ENCODE results near the gene THRAP3. TPM values are rescaled to one million over a fixed set of nuclear protein-coding genes. Genes with fewer than 3 reads are reported as not detected.

THRAP3 gene
- total and polyA plus RNA-seq, 2 donors (not counting 3 experiments of a cell fraction or from before 2014, with no cell fraction given) = 38.0 to 144 TPM

- POLR2A ChIA-PET = interaction anchor here (0.5 to 1.7 kb wide), 8 partner anchors 11 to 82 kb away, joined by 3 to 13 read pairs (median 3); partner anchors contain the start of gene MAP7D1
- H3K9ac ChIP-seq (replicated peaks; ENCODE audit: extremely low read depth, insufficient read depth, low read length) = peak overlapping the region; percentile 93
- peak overlapping the region; percentile 89 for H3K27ac ChIP-seq (ENCODE audit: insufficient read depth, low read depth, low read length)
- TSS peak; percentile 47 for BruUV-seq (replicated peaks)
- no peaks in the 10 kb centered on the region for H3K27me3 ChIP-seq (ENCODE audit: control insufficient read depth in 2 of 2, insufficient read depth in 2 of 2, low read length in 2 of 2)
- H3K4me3 ChIP-seq (replicated peaks in 1 of 3; ENCODE audit: insufficient read depth in 1 of 3, low read depth in 1 of 3, low read length in 3 of 3) = peak overlapping the region; percentile 73 to 99 (median 74)
- no peaks in the 10 kb centered on the region for H3K9me1 ChIP-seq (replicated peaks; ENCODE audit: control insufficient read depth, extremely low read depth, insufficient read depth, low read length)
- intact Hi-C loops (cut with micrococcal nuclease) = loop anchor here (1.0 to 5.0 kb wide), 4 partner anchors 36 to 1032 kb away; partner anchors contain the start of genes SFPQ and TRAPPC3
- H3K4me2 ChIP-seq (ENCODE audit: insufficient read depth, low read length) = peak overlapping the region; percentile 99
- H4K20me1 ChIP-seq (replicated peaks; ENCODE audit: control insufficient read depth, extremely low read depth, insufficient read depth, low read length) = peaks cover 7% of the 10 kb centered on the region
- H3K36me3 ChIP-seq (ENCODE audit: control insufficient read depth in 2 of 2, extremely low read depth in 1 of 2, insufficient read depth in 2 of 2, low read length in 2 of 2) = peaks cover 2 to 3% of the 10 kb centered on the region in 2 experiments
- TF ChIP-seq, protein P1, sequence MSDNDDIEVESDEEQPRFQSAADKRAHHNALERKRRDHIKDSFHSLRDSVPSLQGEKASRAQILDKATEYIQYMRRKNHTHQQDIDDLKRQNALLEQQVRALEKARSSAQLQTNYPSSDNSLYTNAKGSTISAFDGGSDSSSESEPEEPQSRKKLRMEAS (IDR thresholded peaks at IDR 0.05; ENCODE audit: insufficient read depth, insufficient read length) = peak; percentile 62
- TF ChIP-seq, protein P2, sequence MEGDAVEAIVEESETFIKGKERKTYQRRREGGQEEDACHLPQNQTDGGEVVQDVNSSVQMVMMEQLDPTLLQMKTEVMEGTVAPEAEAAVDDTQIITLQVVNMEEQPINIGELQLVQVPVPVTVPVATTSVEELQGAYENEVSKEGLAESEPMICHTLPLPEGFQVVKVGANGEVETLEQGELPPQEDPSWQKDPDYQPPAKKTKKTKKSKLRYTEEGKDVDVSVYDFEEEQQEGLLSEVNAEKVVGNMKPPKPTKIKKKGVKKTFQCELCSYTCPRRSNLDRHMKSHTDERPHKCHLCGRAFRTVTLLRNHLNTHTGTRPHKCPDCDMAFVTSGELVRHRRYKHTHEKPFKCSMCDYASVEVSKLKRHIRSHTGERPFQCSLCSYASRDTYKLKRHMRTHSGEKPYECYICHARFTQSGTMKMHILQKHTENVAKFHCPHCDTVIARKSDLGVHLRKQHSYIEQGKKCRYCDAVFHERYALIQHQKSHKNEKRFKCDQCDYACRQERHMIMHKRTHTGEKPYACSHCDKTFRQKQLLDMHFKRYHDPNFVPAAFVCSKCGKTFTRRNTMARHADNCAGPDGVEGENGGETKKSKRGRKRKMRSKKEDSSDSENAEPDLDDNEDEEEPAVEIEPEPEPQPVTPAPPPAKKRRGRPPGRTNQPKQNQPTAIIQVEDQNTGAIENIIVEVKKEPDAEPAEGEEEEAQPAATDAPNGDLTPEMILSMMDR (IDR thresholded peaks at IDR 0.05; ENCODE audit: extremely low read depth in 1 of 2, insufficient read depth in 1 of 2, low read depth in 1 of 2, low read length in 2 of 2) = peak; percentile 32 to 40
- TF ChIP-seq POLR2A (IDR thresholded peaks at IDR 0.05; ENCODE audit: low read depth, low read length) = peak; percentile 39
- TF ChIP-seq FOS (IDR thresholded peaks at IDR 0.05; ENCODE audit: borderline replicate concordance, insufficient read depth, low read length) = no peak
- no peak for TF ChIP-seq EZH2 (IDR thresholded peaks at IDR 0.05; ENCODE audit: borderline replicate concordance, low read depth, low read length, severe bottlenecking)
- no peak for TF ChIP-seq JUN (IDR thresholded peaks at IDR 0.05; ENCODE audit: borderline replicate concordance, insufficient read depth, insufficient read length, low read depth)
- TF ChIP-seq POLR2AphosphoS5 (IDR thresholded peaks at IDR 0.05; ENCODE audit: insufficient read depth, low read depth, low read length) = no peak
- TF ChIP-seq GATA2 (IDR thresholded peaks at IDR 0.05; ENCODE audit: insufficient read depth, insufficient read length, low read depth, low read length) = no peak
- peak; percentile 66 for TF ChIP-seq MYC (IDR thresholded peaks at IDR 0.05; ENCODE audit: low read depth, low read length)
- no peaks in the 10 kb centered on the region for H3K9me3 ChIP-seq (replicated peaks; ENCODE audit: control insufficient read depth, insufficient read depth, low read length)
- FAIRE-seq (peak; percentile 56), DNase-seq (ENCODE audit: low read depth, low spot score) (peak; percentile 91)
- dilution Hi-C loops (cut with MboI; ENCODE audit: extremely low pct_ligation_motif_present, low sequenced_read_pairs) = no loop called here
- peak overlapping the region; percentile 44 for H2AFZ ChIP-seq (ENCODE audit: low read depth, low read length)
- CTCF ChIA-PET = interaction anchor here (1.0 to 2.9 kb wide), 13 partner anchors 9 to 160 kb away, joined by 3 to 17 read pairs (median 4); partner anchors contain the start of gene TRAPPC3
- H3K79me2 ChIP-seq (ENCODE audit: control insufficient read depth, insufficient read depth, low read length) = peaks cover 54% of the 10 kb centered on the region
- H3K4me1 ChIP-seq (ENCODE audit: control insufficient read depth, extremely low read depth, insufficient read depth, low read length) = peaks cover 17% of the 10 kb centered on the region
These were observed 467 bp downstream of the THRAP3 start for GRCh38 chr1:36224537-36225282.
